Measurements from ENCODE around the gene TUBA1B.

DNA sequence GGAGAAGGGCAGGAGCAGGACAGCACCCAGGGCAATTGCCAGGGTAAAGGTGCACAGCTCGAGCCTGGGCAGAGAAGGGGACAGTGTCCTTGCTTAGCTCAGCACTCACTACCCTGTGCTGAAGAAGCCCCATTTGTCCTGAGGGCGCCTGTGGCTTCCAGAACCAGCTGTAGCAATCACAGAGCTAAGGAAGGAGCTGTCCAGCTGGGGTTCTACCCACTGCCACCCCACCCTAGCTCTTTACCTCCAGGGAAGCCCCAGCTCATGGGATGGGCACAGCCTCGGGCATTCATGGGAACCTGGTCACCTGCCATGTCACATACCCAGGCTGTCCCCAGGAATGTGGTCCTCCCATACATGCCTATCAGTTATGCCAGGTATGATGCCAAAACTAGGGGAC, 26.4 kb downstream of the TUBA1B start:
- TF ChIP-seq, protein P1, sequence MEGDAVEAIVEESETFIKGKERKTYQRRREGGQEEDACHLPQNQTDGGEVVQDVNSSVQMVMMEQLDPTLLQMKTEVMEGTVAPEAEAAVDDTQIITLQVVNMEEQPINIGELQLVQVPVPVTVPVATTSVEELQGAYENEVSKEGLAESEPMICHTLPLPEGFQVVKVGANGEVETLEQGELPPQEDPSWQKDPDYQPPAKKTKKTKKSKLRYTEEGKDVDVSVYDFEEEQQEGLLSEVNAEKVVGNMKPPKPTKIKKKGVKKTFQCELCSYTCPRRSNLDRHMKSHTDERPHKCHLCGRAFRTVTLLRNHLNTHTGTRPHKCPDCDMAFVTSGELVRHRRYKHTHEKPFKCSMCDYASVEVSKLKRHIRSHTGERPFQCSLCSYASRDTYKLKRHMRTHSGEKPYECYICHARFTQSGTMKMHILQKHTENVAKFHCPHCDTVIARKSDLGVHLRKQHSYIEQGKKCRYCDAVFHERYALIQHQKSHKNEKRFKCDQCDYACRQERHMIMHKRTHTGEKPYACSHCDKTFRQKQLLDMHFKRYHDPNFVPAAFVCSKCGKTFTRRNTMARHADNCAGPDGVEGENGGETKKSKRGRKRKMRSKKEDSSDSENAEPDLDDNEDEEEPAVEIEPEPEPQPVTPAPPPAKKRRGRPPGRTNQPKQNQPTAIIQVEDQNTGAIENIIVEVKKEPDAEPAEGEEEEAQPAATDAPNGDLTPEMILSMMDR (IDR thresholded peaks at IDR 0.05): no peak
- no peak for TF ChIP-seq POLR2A (IDR thresholded peaks at IDR 0.05)

All from testis (tissue), 2 donors.